Measurements from ENCODE around the gene POLH.

GRCh38 chr6:43593938-43594337, 18.0 kb downstream of the POLH start:
- TF ChIP-seq TARDBP (IDR thresholded peaks at IDR 0.05) (no peak), FOXA1 (IDR thresholded peaks at IDR 0.05) (no peak), L3MBTL2 (conservative IDR thresholded peaks at IDR 0.05) (no peak), FOXM1 (IDR thresholded peaks at IDR 0.05; ENCODE audit: borderline replicate concordance) (no peak), SP1 (IDR thresholded peaks at IDR 0.05) (no peak), BHLHE40 (IDR thresholded peaks at IDR 0.05; ENCODE audit: borderline replicate concordance) (no peak)
